Spleen (tissue), 11 donors: ENCODE results near the gene PSMB2. TPM values are rescaled to one million over a fixed set of nuclear protein-coding genes. Genes with fewer than 3 reads are reported as not detected.

Source experiments
- DNase-seq: peaks from one replicate; pipeline ENCODE4 v3.0.0-alpha.2; 2020
- H3K27ac ChIP-seq, 8 donors: fragments of 200-600 bp; sonication (generic) in 7 of 8; 1 replicate in 4 of 8; 2 replicates in 4 of 8; pipeline versions ENCODE4 v1.5.0 to v1.8.0; 2016 to 2021; ENCODE audit warnings: inconsistent platforms in 4 of 8, mild to moderate bottlenecking in 4 of 8, moderate library complexity in 1 of 8
- H3K27me3 ChIP-seq, 7 donors: fragments of 200-600 bp; sonication (generic) in 6 of 7; replicated peaks in 1 of 7; 1 replicate in 4 of 7; 2 replicates in 3 of 7; pipeline versions ENCODE4 v1.5.0 to v1.8.0; 2016 to 2021; ENCODE audit warnings: inconsistent platforms in 3 of 7, mild to moderate bottlenecking in 1 of 7
- H3K36me3 ChIP-seq, 6 donors: fragments of 200-600 bp; sonication (generic) in 5 of 6; 1 replicate in 4 of 6; 2 replicates in 2 of 6; pipeline versions ENCODE4 v1.5.0 to v1.8.0; 2016 to 2021; ENCODE audit warnings: inconsistent platforms in 2 of 6
- H3K4me1 ChIP-seq, 6 donors: fragments of 200-600 bp; sonication (generic) in 5 of 6; 1 replicate in 3 of 6; 2 replicates in 3 of 6; pipeline versions ENCODE4 v1.5.0 to v1.8.0; 2016 to 2021; ENCODE audit warnings: inconsistent platforms in 3 of 6
- H3K4me3 ChIP-seq, 8 donors: fragments of 200-600 bp; sonication (generic) in 7 of 8; 1 replicate in 4 of 8; 2 replicates in 4 of 8; pipeline versions ENCODE4 v1.5.0 to v1.8.0; 2016 to 2021; ENCODE audit warnings: inconsistent platforms in 4 of 8, mild to moderate bottlenecking in 4 of 8, moderate library complexity in 2 of 8
- H3K9me3 ChIP-seq, 8 donors: fragments of 200-600 bp; sonication (generic) in 7 of 8; 1 replicate in 4 of 8; 2 replicates in 4 of 8; pipeline versions ENCODE4 v1.5.0 to v1.8.0; 2016 to 2021; ENCODE audit warnings: inconsistent platforms in 4 of 8
- CTCF ChIP-seq, 11 experiments: fragments of 200-600 bp in 7 of 11; fragments of 450-650 bp in 4 of 11; sonication (generic) in 4 of 11; IDR thresholded peaks in 8 of 11; conservative IDR thresholded peaks in 3 of 11; 1 replicate in 7 of 11; 2 replicates in 4 of 11; pipeline versions ENCODE4 v1.4.0 to v1.8.0; 2016 to 2021; ENCODE audit warnings: antibody characterized with exemption in 11 of 11, inconsistent platforms in 4 of 11, mild to moderate bottlenecking in 1 of 11
- POLR2A ChIP-seq, 3 donors: fragments of 450-650 bp; IDR thresholded peaks; one replicate each; pipeline ENCODE4 v1.5.1; 2017; ENCODE audit warnings: antibody characterized with exemption in 3 of 3, mild to moderate bottlenecking in 1 of 3
- POLR2AphosphoS5 ChIP-seq, 3 donors: sonication (generic); formaldehyde crosslinking; IDR thresholded peaks; one replicate each; pipeline ENCODE4 v1.5.1; 2017; ENCODE audit warnings: antibody characterized with exemption in 3 of 3
- WGBS, 5 donors: extraction: QIAGEN DNeasy Blood & Tissue Kit in 3 of 5; methylation state at CpG; one replicate each; pipeline versions ENCODE4 v1.1.5 to v1.1.7; 2013 to 2018; 5-methylcytosine and 5-hydroxymethylcytosine counted together
- intact Hi-C: fragments of 100-400 bp; cut with DNase I; formaldehyde crosslinking; loops from one replicate; pipeline ENCODE4 v1.15.0; 2023; ENCODE audit warnings: low total_unique reads
- polyA plus RNA-seq, 3 donors: library from polyadenylated mRNA; stranded (reverse); fragments of 200-250 nt; gene quantifications; one replicate each; pipeline ENCODE4 v1.2.1, GENCODE V29; 2013
- total RNA-seq, 7 donors: library from RNA; depleted of rRNA in 3 of 7; stranded (reverse); fragments of >200 nt in 3 of 7; fragmentation: NEBNext Ultra II Directional in 4 of 7; extraction: Animal tissue kit (Norgen Biotek cat#: 25700) in 4 of 7; gene quantifications; one replicate each; pipeline versions ENCODE4 v1.1.0 to v1.2.1, GENCODE V29; 2016 to 2021
- donor health status: healthy with polysubstance abuse.
- donor health status: DM: no; HTN: no; CAD: no; lungs with moderate emphysema.
- donor health status: DM: no; HTN: no; CAD: no.
- donor health status: Bipolar disorder and iron deficiency.
- donor health status: healthy.
- donor health status: DM: no; HTN: no; CAD: no.
- donor health status: DM: yes; HTN: yes; CAD: no.

The PSMB2 gene
- total and polyA plus RNA-seq, 10 donors, result 20.7 to 49.2 (median 45.1) TPM

DNA sequence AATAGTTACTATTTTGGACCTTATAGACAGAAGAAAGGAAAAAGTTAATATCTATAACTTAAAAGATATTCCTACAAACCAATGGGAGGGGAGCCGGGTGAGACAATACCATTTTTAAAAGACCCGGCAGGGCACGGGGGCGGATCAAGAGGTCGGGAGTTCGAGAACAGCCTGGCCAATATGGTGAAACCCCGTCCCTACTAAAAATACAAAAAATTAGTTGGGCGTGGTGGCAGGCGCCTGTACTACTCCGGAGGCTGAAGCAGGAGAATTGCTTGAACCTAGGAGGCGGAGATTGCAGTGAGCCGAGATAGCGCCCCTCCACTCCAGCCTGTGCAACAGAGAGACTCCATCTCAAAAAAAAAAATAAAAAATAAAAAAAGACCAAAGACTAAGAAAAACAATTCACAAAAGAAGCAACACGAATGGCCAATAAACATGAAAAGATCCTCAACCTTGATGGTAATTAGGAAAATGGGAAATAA lies 1.2 kb upstream of the PSMB2 start:
- DNase-seq, result no peak
- Histone ChIP-seq H3K27me3 (peaks cover 0 to 37% (median 0%) of the 10 kb centered on the region in 7 donors), H3K27ac (peak overlapping the region in 6 of 8 donors; percentile 88 to 92 (median 90)), H3K9me3 (no peaks in the 10 kb centered on the region), H3K4me1 (peaks cover 31 to 44% (median 39%) of the 10 kb centered on the region in 6 donors), H3K4me3 (peak overlapping the region; percentile 78 to 97 (median 86)), H3K36me3 (no peaks in the 10 kb centered on the region)
- WGBS, 5 donors, result 33 to 56% (median 41%) methylated on average over 14 of the region's 14 CpGs
- TF ChIP-seq POLR2AphosphoS5 (IDR thresholded peaks at IDR 0.05), result no peak
- TF ChIP-seq CTCF (IDR thresholded peaks at IDR 0.05 in 8 of 11, conservative IDR thresholded peaks at IDR 0.05 in 3 of 11), result no peak
- intact Hi-C loops, result no loop called here

- Histone ChIP-seq H3K4me1 (peaks cover 42 to 60% (median 54%) of the 10 kb centered on the region in 6 donors), H3K27me3 (peaks cover 0 to 22% (median 0%) of the 10 kb centered on the region in 7 donors), H3K36me3 (peaks cover 0 to 7% (median 4%) of the 10 kb centered on the region in 6 donors), H3K4me3 (peak overlapping the region; percentile 78 to 97 (median 86)), H3K9me3 (no peaks in the 10 kb centered on the region), H3K27ac (peak overlapping the region; percentile 86 to 92 (median 88))
- TF ChIP-seq CTCF (IDR thresholded peaks at IDR 0.05 in 8 of 11, conservative IDR thresholded peaks at IDR 0.05 in 3 of 11) (no peak), POLR2A (IDR thresholded peaks at IDR 0.05) (no peak), POLR2AphosphoS5 (IDR thresholded peaks at IDR 0.05) (no peak)
- DNase-seq, result no peak
- intact Hi-C loops, result no loop called here
- WGBS, 5 donors, result 17 to 22% (median 18%) methylated on average over 29 of the region's 29 CpGs
Measured at GRCh38 chr1:35640380-35641232, 720 bp downstream of the PSMB2 start.

- TF ChIP-seq POLR2AphosphoS5 (IDR thresholded peaks at IDR 0.05) (no peak), CTCF (IDR thresholded peaks at IDR 0.05 in 8 of 11, conservative IDR thresholded peaks at IDR 0.05 in 3 of 11) (no peak)
- peak overlapping the region in 6 of 8 donors; percentile 12 to 58 (median 28) for H3K4me3 ChIP-seq
- no peaks in the 10 kb centered on the region for H3K9me3 ChIP-seq
- H3K36me3 ChIP-seq, result peaks cover 2 to 39% (median 36%) of the 10 kb centered on the region in 6 donors
- peak overlapping the region; percentile 62 to 91 (median 82) for H3K27ac ChIP-seq
- intact Hi-C loops, result no loop called here
- no peak for DNase-seq
- WGBS, 5 donors, result 0% methylated on average over 1 of the region's 1 CpG
- H3K4me1 ChIP-seq, result peaks cover 42 to 70% (median 54%) of the 10 kb centered on the region in 6 donors
- no peaks in the 10 kb centered on the region for H3K27me3 ChIP-seq
Measured at GRCh38 chr1:35637401-35637809, 3.9 kb downstream of the PSMB2 start.

DNA sequence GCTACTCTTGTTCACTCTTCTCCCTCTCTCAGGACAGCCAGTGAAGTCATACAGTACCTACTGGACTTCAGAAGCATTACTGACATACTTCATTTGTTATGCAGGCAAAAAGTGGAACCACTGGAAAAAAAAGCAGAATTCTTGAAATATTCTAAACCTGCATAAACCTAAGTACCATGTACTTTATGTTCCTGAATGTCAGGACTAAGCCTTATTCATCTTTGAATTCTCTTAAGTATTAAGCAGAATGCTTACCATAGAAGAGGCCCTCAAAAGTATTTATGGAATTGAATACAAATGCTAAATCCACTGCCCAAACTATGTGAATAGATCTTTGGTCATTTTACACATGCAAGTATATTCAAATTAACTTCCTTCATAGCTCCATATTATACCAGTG lies 7.8 kb downstream of the PSMB2 start:
- Histone ChIP-seq H3K4me1 (peaks cover 21 to 42% (median 32%) of the 10 kb centered on the region in 6 donors), H3K36me3 (peaks cover 2 to 78% (median 72%) of the 10 kb centered on the region in 6 donors), H3K9me3 (no peaks in the 10 kb centered on the region), H3K27me3 (no peaks in the 10 kb centered on the region), H3K4me3 (no peak overlapping the region), H3K27ac (no peak overlapping the region)
- no peak for DNase-seq
- TF ChIP-seq POLR2A (IDR thresholded peaks at IDR 0.05) (no peak), CTCF (IDR thresholded peaks at IDR 0.05 in 8 of 11, conservative IDR thresholded peaks at IDR 0.05 in 3 of 11) (no peak), POLR2AphosphoS5 (IDR thresholded peaks at IDR 0.05) (no peak)
- intact Hi-C loops, result no loop called here
